GM19395 (cell line): ENCODE results near the gene STARD3.
"Not testable (repeated sequence)": the region's sequence is repeated elsewhere in the genome, so short reads cannot be mapped to it uniquely, and the experiment has no call there.

Experiments
- ATAC-seq: cut with Tn5 transposase; IDR thresholded peaks from one replicate; pipeline ENCODE4 v1.9.1; 2021; ENCODE audit warnings: mild to moderate bottlenecking, moderate library complexity; ENCODE audit not compliant: unreplicated experiment

The STARD3 gene

GRCh38 chr17:39636927-39637736 lies at the start of gene STARD3:
Gene STARD3, plus strand, starts transcription at chr17:39637144. Its CDS starts 16,388 bp downstream, at chr17:39653532.
- peak; percentile 76 for ATAC-seq

- not testable (repeated sequence) for ATAC-seq
These were observed 46.8 kb upstream of the STARD3 start for GRCh38 chr17:39590180-39590579.

GRCh38 chr17:39591958-39592954 lies 44.7 kb upstream of the STARD3 start:
- no peak for ATAC-seq

GRCh38 chr17:39593371-39593770 lies 43.6 kb upstream of the STARD3 start:
- ATAC-seq = no peak

- ATAC-seq = no peak
These were observed 41.6 kb upstream of the STARD3 start for GRCh38 chr17:39595294-39595693.

GRCh38 chr17:39595928-39596510 lies 40.9 kb upstream of the STARD3 start:
- ATAC-seq = no peak

- no peak for ATAC-seq
These were observed 40.2 kb upstream of the STARD3 start for GRCh38 chr17:39596543-39597267.

- ATAC-seq = no peak
These were observed 39.4 kb upstream of the STARD3 start for GRCh38 chr17:39597372-39598046.

- ATAC-seq = no peak
These were observed 38.9 kb upstream of the STARD3 start for GRCh38 chr17:39598047-39598481.

GRCh38 chr17:39598630-39599003 lies 38.3 kb upstream of the STARD3 start:
- no peak for ATAC-seq

- ATAC-seq = no peak
These were observed 37.8 kb upstream of the STARD3 start for GRCh38 chr17:39599004-39599664.

GRCh38 chr17:39599665-39600231 lies 37.2 kb upstream of the STARD3 start:
- ATAC-seq = no peak

GRCh38 chr17:39600288-39600996 lies 36.5 kb upstream of the STARD3 start:
- no peak for ATAC-seq

- ATAC-seq = no peak
These were observed 35.8 kb upstream of the STARD3 start for GRCh38 chr17:39600997-39601597.

- no peak for ATAC-seq
These were observed 35.0 kb upstream of the STARD3 start for GRCh38 chr17:39601758-39602532.

- no peak for ATAC-seq
These were observed 34.2 kb upstream of the STARD3 start for GRCh38 chr17:39602533-39603303.
